HL-60 (cell line): ENCODE results near the gene GRIA3.

ENCODE experiments used
- DNase-seq, 2 experiments: peaks; one replicate each; pipeline ENCODE4 v3.0.0-alpha.2; 2010 to 2020; ENCODE audit warnings: low read depth in 1 of 2, low spot score in 1 of 2
- H3K27ac ChIP-seq: fragments of 250-450 bp; sonication (Bioruptor Pico); replicated peaks from 2 replicates; pipeline ENCODE4 v1.5.1; 2020; ENCODE audit warnings: mild to moderate bottlenecking, moderate library complexity
- H3K27me3 ChIP-seq: fragments of 250-450 bp; sonication (Bioruptor Pico); 2 replicates; pipeline ENCODE4 v1.5.1; 2021; ENCODE audit warnings: mild to moderate bottlenecking, moderate library complexity; ENCODE audit not compliant: insufficient read depth, poor library complexity, severe bottlenecking
- H3K4me3 ChIP-seq: replicated peaks from 2 replicates; pipeline ENCODE4 v1.5.1; 2011; ENCODE audit warnings: mild to moderate bottlenecking, control low read depth, low read length; ENCODE audit not compliant: insufficient read depth
- CTCF ChIP-seq: IDR thresholded peaks from one replicate; pipeline ENCODE4 v1.5.1; 2011; ENCODE audit warnings: low read length, control low read depth, inconsistent platforms; ENCODE audit not compliant: insufficient read depth
- GABPA ChIP-seq: IDR thresholded peaks from 2 replicates; pipeline ENCODE4 v1.6.1; 2012; ENCODE audit warnings: low read depth
- POLR2AphosphoS5 ChIP-seq: IDR thresholded peaks from 2 replicates; pipeline ENCODE4 v1.6.1; 2012; ENCODE audit warnings: low read depth
- REST ChIP-seq: IDR thresholded peaks from 2 replicates; pipeline ENCODE4 v1.6.1; 2012; ENCODE audit warnings: low read depth; ENCODE audit not compliant: insufficient replicate concordance
- SPI1 ChIP-seq: IDR thresholded peaks from 2 replicates; pipeline ENCODE4 v1.6.1; 2012; ENCODE audit warnings: low read depth, mild to moderate bottlenecking, borderline replicate concordance

The GRIA3 gene

GRCh38 chrX:123486297-123486696 is 302.2 kb downstream of the GRIA3 start:
- no peaks in the 10 kb centered on the region for H3K27me3 ChIP-seq
- no peak overlapping the region for H3K4me3 ChIP-seq
- no peak for DNase-seq
- H3K27ac ChIP-seq, result no peak overlapping the region
- TF ChIP-seq REST (no peak), SPI1 (no peak), CTCF (no peak), POLR2AphosphoS5 (no peak), GABPA (no peak)

GRCh38 chrX:123487236-123487635 is 303.2 kb downstream of the GRIA3 start:
- H3K4me3 ChIP-seq, result no peak overlapping the region
- no peaks in the 10 kb centered on the region for H3K27me3 ChIP-seq
- no peak for DNase-seq
- H3K27ac ChIP-seq, result no peak overlapping the region
- no peak for TF ChIP-seq CTCF
- no peak for TF ChIP-seq POLR2AphosphoS5
- no peak for TF ChIP-seq SPI1
- TF ChIP-seq GABPA, result no peak
- no peak for TF ChIP-seq REST

GRCh38 chrX:123487669-123488068 is 303.6 kb downstream of the GRIA3 start:
- TF ChIP-seq POLR2AphosphoS5, result no peak
- TF ChIP-seq REST, result no peak
- no peak for TF ChIP-seq SPI1
- no peak for TF ChIP-seq GABPA
- H3K27me3 ChIP-seq, result no peaks in the 10 kb centered on the region
- no peak overlapping the region for H3K27ac ChIP-seq
- DNase-seq, result no peak
- H3K4me3 ChIP-seq, result no peak overlapping the region
